Ovary (tissue), 3 donors: ENCODE results near the gene LYPD6.

Experiments
- EP300 ChIP-seq: sonication (generic); formaldehyde crosslinking; IDR thresholded peaks from one replicate; pipeline ENCODE4 v1.6.1; 2017; ENCODE audit warnings: antibody characterized with exemption
- POLR2A ChIP-seq: fragments of 450-650 bp; IDR thresholded peaks from one replicate; pipeline ENCODE4 v1.6.1; 2017; ENCODE audit warnings: antibody characterized with exemption, mild to moderate bottlenecking, moderate library complexity
- TF ChIP-seq, protein P1 (sequence below), 3 donors: fragments of 450-650 bp in 2 of 3; fragments of 200-600 bp in 1 of 3; IDR thresholded peaks; one replicate each; pipeline versions ENCODE4 v1.5.1 to v1.8.0; 2016 to 2022; ENCODE audit warnings: antibody characterized with exemption in 3 of 3, mild to moderate bottlenecking in 1 of 3
- donor health status: DM: no; HTN: no; CAD: no.

DNA sequence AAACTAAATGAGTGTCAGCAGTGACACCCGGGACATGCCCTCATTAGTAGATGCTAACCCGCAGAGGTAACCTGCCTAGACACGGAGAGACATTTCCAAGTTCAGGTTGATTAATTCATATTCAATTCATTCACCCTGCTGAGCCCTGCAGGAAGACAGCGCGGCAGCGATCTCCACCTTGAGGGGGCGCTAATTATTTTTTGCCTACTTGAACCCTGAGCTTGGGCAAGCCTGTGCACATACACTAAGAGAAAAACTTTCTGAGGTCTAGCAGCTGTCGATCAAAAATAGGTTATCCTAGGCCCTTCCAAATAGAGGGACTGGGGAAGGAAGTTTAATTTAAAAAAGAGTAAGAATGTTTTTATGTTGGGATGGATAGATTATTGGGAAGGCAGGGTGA lies 1.3 kb upstream of the LYPD6 start:
- TF ChIP-seq, protein P1, sequence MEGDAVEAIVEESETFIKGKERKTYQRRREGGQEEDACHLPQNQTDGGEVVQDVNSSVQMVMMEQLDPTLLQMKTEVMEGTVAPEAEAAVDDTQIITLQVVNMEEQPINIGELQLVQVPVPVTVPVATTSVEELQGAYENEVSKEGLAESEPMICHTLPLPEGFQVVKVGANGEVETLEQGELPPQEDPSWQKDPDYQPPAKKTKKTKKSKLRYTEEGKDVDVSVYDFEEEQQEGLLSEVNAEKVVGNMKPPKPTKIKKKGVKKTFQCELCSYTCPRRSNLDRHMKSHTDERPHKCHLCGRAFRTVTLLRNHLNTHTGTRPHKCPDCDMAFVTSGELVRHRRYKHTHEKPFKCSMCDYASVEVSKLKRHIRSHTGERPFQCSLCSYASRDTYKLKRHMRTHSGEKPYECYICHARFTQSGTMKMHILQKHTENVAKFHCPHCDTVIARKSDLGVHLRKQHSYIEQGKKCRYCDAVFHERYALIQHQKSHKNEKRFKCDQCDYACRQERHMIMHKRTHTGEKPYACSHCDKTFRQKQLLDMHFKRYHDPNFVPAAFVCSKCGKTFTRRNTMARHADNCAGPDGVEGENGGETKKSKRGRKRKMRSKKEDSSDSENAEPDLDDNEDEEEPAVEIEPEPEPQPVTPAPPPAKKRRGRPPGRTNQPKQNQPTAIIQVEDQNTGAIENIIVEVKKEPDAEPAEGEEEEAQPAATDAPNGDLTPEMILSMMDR (IDR thresholded peaks at IDR 0.05) = no peak
- no peak for TF ChIP-seq EP300
- TF ChIP-seq POLR2A = no peak
